Stimulated activated memory B cell treated with anti-CD40 and anti-IgM and Interleukin-4, amounts not matched to agents 10 μg/mL and 1 μg/mL and 100 μg/mL, for 72 hours (primary cell): ENCODE results near the gene OASL.
"Not testable (repeated sequence)": the region's sequence is repeated elsewhere in the genome, so short reads cannot be mapped to it uniquely, and the experiment has no call there.

Experiments
- ATAC-seq: fragments of 150-1000 bp; cut with Tn5 transposase; 2 replicates; pipeline ENCODE4 v1.10.0; 2021
- H3K27ac Mint-ChIP-seq: one replicate; pipeline ENCODE4 v1.8.0; 2022; ENCODE audit warnings: mild to moderate bottlenecking, mixed read lengths
- H3K27me3 Mint-ChIP-seq: one replicate; pipeline ENCODE4 v1.8.0; 2022; ENCODE audit warnings: mixed read lengths
- H3K36me3 Mint-ChIP-seq: one replicate; pipeline ENCODE4 v1.8.0; 2022; ENCODE audit warnings: mixed read lengths
- H3K4me1 Mint-ChIP-seq: one replicate; pipeline ENCODE4 v1.8.0; 2022; ENCODE audit warnings: mixed read lengths
- H3K4me3 Mint-ChIP-seq: one replicate; pipeline ENCODE4 v1.8.0; 2022; ENCODE audit warnings: mild to moderate bottlenecking, moderate library complexity, mixed read lengths
- H3K9me3 Mint-ChIP-seq: one replicate; pipeline ENCODE4 v1.8.0; 2022; ENCODE audit warnings: mixed read lengths

OASL gene

GRCh38 chr12:121064586-121064985 lies 25.5 kb upstream of the OASL start:
- H3K9me3 Mint-ChIP-seq, H3K27me3 Mint-ChIP-seq, H3K27ac Mint-ChIP-seq, H3K36me3 Mint-ChIP-seq, ATAC-seq, H3K4me3 Mint-ChIP-seq: not testable (repeated sequence)
- peaks cover 12% of the 10 kb centered on the region for H3K4me1 Mint-ChIP-seq

- H3K27me3 Mint-ChIP-seq = no peaks in the 10 kb centered on the region
- peaks cover 16% of the 10 kb centered on the region for H3K4me1 Mint-ChIP-seq
- ATAC-seq = no peak
- H3K27ac Mint-ChIP-seq = no peak overlapping the region
- no peak overlapping the region for H3K4me3 Mint-ChIP-seq
- H3K36me3 Mint-ChIP-seq = no peaks in the 10 kb centered on the region
- no peaks in the 10 kb centered on the region for H3K9me3 Mint-ChIP-seq
These were observed 25.1 kb upstream of the OASL start for GRCh38 chr12:121064116-121064515.

GRCh38 chr12:121062391-121063045 lies 23.5 kb upstream of the OASL start:
- ATAC-seq = no peak
- Mint-ChIP-seq H3K4me1 (peaks cover 17% of the 10 kb centered on the region), H3K27ac (no peak overlapping the region), H3K27me3 (no peaks in the 10 kb centered on the region), H3K4me3 (no peak overlapping the region), H3K9me3 (no peaks in the 10 kb centered on the region), H3K36me3 (no peaks in the 10 kb centered on the region)

GRCh38 chr12:121061831-121062230 lies 22.8 kb upstream of the OASL start:
- H3K27me3 Mint-ChIP-seq = no peaks in the 10 kb centered on the region
- H3K9me3 Mint-ChIP-seq = no peaks in the 10 kb centered on the region
- ATAC-seq = no peak
- H3K4me3 Mint-ChIP-seq = no peak overlapping the region
- no peak overlapping the region for H3K27ac Mint-ChIP-seq
- H3K4me1 Mint-ChIP-seq = peaks cover 17% of the 10 kb centered on the region
- no peaks in the 10 kb centered on the region for H3K36me3 Mint-ChIP-seq

- Mint-ChIP-seq H3K4me3 (peak overlapping the region; percentile 82), H3K27me3 (no peaks in the 10 kb centered on the region), H3K4me1 (peaks cover 17% of the 10 kb centered on the region), H3K27ac (peak overlapping the region; percentile 96), H3K36me3 (no peaks in the 10 kb centered on the region), H3K9me3 (no peaks in the 10 kb centered on the region)
- ATAC-seq = peak; percentile 91
These were observed 21.3 kb upstream of the OASL start for GRCh38 chr12:121060149-121061001.

GRCh38 chr12:121059031-121059898 lies 20.2 kb upstream of the OASL start:
- no peaks in the 10 kb centered on the region for H3K36me3 Mint-ChIP-seq
- peak; percentile 13 for ATAC-seq
- peak overlapping the region; percentile 96 for H3K27ac Mint-ChIP-seq
- no peaks in the 10 kb centered on the region for H3K9me3 Mint-ChIP-seq
- H3K4me1 Mint-ChIP-seq = peaks cover 17% of the 10 kb centered on the region
- H3K27me3 Mint-ChIP-seq = no peaks in the 10 kb centered on the region
- peak overlapping the region; percentile 82 for H3K4me3 Mint-ChIP-seq

GRCh38 chr12:121057794-121058193 lies 18.7 kb upstream of the OASL start:
- peaks cover 17% of the 10 kb centered on the region for H3K4me1 Mint-ChIP-seq
- no peaks in the 10 kb centered on the region for H3K36me3 Mint-ChIP-seq
- no peaks in the 10 kb centered on the region for H3K9me3 Mint-ChIP-seq
- H3K27ac Mint-ChIP-seq = no peak overlapping the region
- ATAC-seq = no peak
- H3K27me3 Mint-ChIP-seq = peaks cover under 1% of the 10 kb centered on the region
- no peak overlapping the region for H3K4me3 Mint-ChIP-seq

GRCh38 chr12:121053706-121054105 lies 14.7 kb upstream of the OASL start:
- ATAC-seq = no peak
- Mint-ChIP-seq H3K27me3 (peaks cover 19% of the 10 kb centered on the region), H3K4me3 (no peak overlapping the region), H3K36me3 (no peaks in the 10 kb centered on the region), H3K27ac (no peak overlapping the region), H3K4me1 (no peaks in the 10 kb centered on the region), H3K9me3 (peaks cover 3% of the 10 kb centered on the region)

GRCh38 chr12:121050725-121051124 lies 11.7 kb upstream of the OASL start:
- H3K27ac Mint-ChIP-seq = no peak overlapping the region
- no peak for ATAC-seq
- peaks cover 23% of the 10 kb centered on the region for H3K27me3 Mint-ChIP-seq
- no peaks in the 10 kb centered on the region for H3K36me3 Mint-ChIP-seq
- peaks cover 3% of the 10 kb centered on the region for H3K9me3 Mint-ChIP-seq
- H3K4me3 Mint-ChIP-seq = no peak overlapping the region
- no peaks in the 10 kb centered on the region for H3K4me1 Mint-ChIP-seq

- Mint-ChIP-seq H3K36me3 (no peaks in the 10 kb centered on the region), H3K27ac (no peak overlapping the region), H3K9me3 (peaks cover 3% of the 10 kb centered on the region), H3K4me3 (no peak overlapping the region), H3K4me1 (no peaks in the 10 kb centered on the region), H3K27me3 (peaks cover 45% of the 10 kb centered on the region)
- ATAC-seq = no peak
These were observed 9.4 kb upstream of the OASL start for GRCh38 chr12:121048442-121048841.

GRCh38 chr12:121047400-121047799 lies 8.4 kb upstream of the OASL start:
- H3K27ac Mint-ChIP-seq, H3K4me1 Mint-ChIP-seq, H3K9me3 Mint-ChIP-seq, H3K36me3 Mint-ChIP-seq, ATAC-seq, H3K4me3 Mint-ChIP-seq: not testable (repeated sequence)
- H3K27me3 Mint-ChIP-seq = peaks cover 52% of the 10 kb centered on the region

- H3K36me3 Mint-ChIP-seq = no peaks in the 10 kb centered on the region
- no peak overlapping the region for H3K27ac Mint-ChIP-seq
- no peaks in the 10 kb centered on the region for H3K9me3 Mint-ChIP-seq
- peaks cover 67% of the 10 kb centered on the region for H3K27me3 Mint-ChIP-seq
- peaks cover 15% of the 10 kb centered on the region for H3K4me1 Mint-ChIP-seq
- ATAC-seq = no peak
- H3K4me3 Mint-ChIP-seq = no peak overlapping the region
These were observed 4.0 kb upstream of the OASL start for GRCh38 chr12:121043067-121043466.

GRCh38 chr12:121036810-121037326 lies 2.2 kb downstream of the OASL start:
- Mint-ChIP-seq H3K36me3 (no peaks in the 10 kb centered on the region), H3K27ac (no peak overlapping the region), H3K4me3 (no peak overlapping the region), H3K4me1 (peaks cover 21% of the 10 kb centered on the region), H3K9me3 (no peaks in the 10 kb centered on the region), H3K27me3 (peaks cover 60% of the 10 kb centered on the region)
- ATAC-seq = no peak

- Mint-ChIP-seq H3K27ac (no peak overlapping the region), H3K27me3 (peaks cover 45% of the 10 kb centered on the region), H3K4me1 (peaks cover 21% of the 10 kb centered on the region), H3K36me3 (no peaks in the 10 kb centered on the region), H3K4me3 (no peak overlapping the region), H3K9me3 (no peaks in the 10 kb centered on the region)
- ATAC-seq = no peak
These were observed 4.3 kb downstream of the OASL start for GRCh38 chr12:121034616-121035305.
